Measurements from ENCODE around the gene VAV1.

GRCh38 chr19:6812612-6813011, 40.1 kb downstream of the VAV1 start:
- TF ChIP-seq, protein P1, sequence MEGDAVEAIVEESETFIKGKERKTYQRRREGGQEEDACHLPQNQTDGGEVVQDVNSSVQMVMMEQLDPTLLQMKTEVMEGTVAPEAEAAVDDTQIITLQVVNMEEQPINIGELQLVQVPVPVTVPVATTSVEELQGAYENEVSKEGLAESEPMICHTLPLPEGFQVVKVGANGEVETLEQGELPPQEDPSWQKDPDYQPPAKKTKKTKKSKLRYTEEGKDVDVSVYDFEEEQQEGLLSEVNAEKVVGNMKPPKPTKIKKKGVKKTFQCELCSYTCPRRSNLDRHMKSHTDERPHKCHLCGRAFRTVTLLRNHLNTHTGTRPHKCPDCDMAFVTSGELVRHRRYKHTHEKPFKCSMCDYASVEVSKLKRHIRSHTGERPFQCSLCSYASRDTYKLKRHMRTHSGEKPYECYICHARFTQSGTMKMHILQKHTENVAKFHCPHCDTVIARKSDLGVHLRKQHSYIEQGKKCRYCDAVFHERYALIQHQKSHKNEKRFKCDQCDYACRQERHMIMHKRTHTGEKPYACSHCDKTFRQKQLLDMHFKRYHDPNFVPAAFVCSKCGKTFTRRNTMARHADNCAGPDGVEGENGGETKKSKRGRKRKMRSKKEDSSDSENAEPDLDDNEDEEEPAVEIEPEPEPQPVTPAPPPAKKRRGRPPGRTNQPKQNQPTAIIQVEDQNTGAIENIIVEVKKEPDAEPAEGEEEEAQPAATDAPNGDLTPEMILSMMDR (tag by site-specific recombination; IDR thresholded peaks at IDR 0.05), result no peak
- TF ChIP-seq KLF16 (tag by site-specific recombination; IDR thresholded peaks at IDR 0.05) (no peak), KLF8 (tag by site-specific recombination; IDR thresholded peaks at IDR 0.05) (no peak), ZFP41 (tag by site-specific recombination; IDR thresholded peaks at IDR 0.05; ENCODE audit: borderline replicate concordance) (no peak), ZNF843 (tag by site-specific recombination; IDR thresholded peaks at IDR 0.05) (no peak), ZNF174 (tag by site-specific recombination; IDR thresholded peaks at IDR 0.05) (no peak), ZNF146 (tag by site-specific recombination; IDR thresholded peaks at IDR 0.05) (no peak), ZNF426 (tag by site-specific recombination; IDR thresholded peaks at IDR 0.05) (no peak), ZNF24 (tag by site-specific recombination; IDR thresholded peaks at IDR 0.05) (no peak), ZNF837 (tag by site-specific recombination; IDR thresholded peaks at IDR 0.05) (no peak), REST (tag by site-specific recombination; IDR thresholded peaks at IDR 0.05) (no peak), ZNF707 (tag by site-specific recombination; IDR thresholded peaks at IDR 0.05) (no peak), ZNF274 (IDR thresholded peaks at IDR 0.05; ENCODE audit: low read length) (no peak), ZNF274 (tag by site-specific recombination; IDR thresholded peaks at IDR 0.05; ENCODE audit: borderline replicate concordance) (no peak)

All from HEK293 (cell line).